ENCODE results near the gene SMIM22. TPM values are rescaled to one million over a fixed set of nuclear protein-coding genes. Genes with fewer than 3 reads are reported as not detected.
"Not testable (repeated sequence)": the region's sequence is repeated elsewhere in the genome, so short reads cannot be mapped to it uniquely, and the experiment has no call there.

The SMIM22 gene
- total and polyA plus RNA-seq, 7 experiments from 2014 or later = not detected

DNA sequence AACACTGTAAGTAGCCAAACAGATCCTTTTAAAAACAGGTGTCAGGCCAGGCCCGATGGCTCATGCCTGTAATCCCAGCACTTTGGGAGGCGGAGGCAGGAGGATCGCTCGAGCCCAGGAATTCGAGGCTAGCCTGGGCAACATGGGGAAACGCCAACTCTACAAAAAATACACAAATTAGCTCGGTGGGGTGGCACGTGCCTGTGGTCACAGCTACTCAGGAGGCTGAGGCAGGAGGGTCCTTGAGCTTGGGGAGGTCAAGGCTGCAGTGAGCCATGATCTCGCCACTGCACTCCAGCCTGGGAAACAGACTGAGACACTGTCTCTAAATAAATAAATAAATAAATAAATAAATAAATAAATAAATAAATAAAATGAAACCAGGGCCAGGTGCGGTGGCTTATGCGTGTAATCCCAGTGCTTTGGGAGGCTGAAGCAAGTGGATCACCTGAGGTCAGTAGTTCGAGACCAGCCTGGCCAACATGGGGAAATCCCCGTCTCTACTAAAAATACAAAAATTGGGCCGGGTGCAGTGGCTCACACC, 10.7 kb upstream of the SMIM22 start:
- H3K4me3 Mint-ChIP-seq; H3K4me1 ChIP-seq (ENCODE audit: control insufficient read depth in 2 of 2, insufficient read depth in 2 of 2, low read length in 2 of 2); intact Hi-C loops (cut with micrococcal nuclease); H3K27me3 ChIP-seq (ENCODE audit: control insufficient read depth in 2 of 2, insufficient read depth in 2 of 2, low read length in 2 of 2); H3K9me3 Mint-ChIP-seq; DNase-seq; POLR2A ChIA-PET; H3K4me1 Mint-ChIP-seq; CTCF ChIA-PET; ATAC-seq; H3K36me3 ChIP-seq (ENCODE audit: control insufficient read depth in 2 of 3, insufficient read depth in 3 of 3, low read length in 3 of 3); H3K36me3 Mint-ChIP-seq; H3K27me3 Mint-ChIP-seq; H3K9me3 ChIP-seq (ENCODE audit: control insufficient read depth in 2 of 3, low read length in 3 of 3); H3K27ac ChIP-seq (ENCODE audit: low read depth, low read length); H3K27ac Mint-ChIP-seq; H3K4me3 ChIP-seq (ENCODE audit: low read length): not testable (repeated sequence)

DNA sequence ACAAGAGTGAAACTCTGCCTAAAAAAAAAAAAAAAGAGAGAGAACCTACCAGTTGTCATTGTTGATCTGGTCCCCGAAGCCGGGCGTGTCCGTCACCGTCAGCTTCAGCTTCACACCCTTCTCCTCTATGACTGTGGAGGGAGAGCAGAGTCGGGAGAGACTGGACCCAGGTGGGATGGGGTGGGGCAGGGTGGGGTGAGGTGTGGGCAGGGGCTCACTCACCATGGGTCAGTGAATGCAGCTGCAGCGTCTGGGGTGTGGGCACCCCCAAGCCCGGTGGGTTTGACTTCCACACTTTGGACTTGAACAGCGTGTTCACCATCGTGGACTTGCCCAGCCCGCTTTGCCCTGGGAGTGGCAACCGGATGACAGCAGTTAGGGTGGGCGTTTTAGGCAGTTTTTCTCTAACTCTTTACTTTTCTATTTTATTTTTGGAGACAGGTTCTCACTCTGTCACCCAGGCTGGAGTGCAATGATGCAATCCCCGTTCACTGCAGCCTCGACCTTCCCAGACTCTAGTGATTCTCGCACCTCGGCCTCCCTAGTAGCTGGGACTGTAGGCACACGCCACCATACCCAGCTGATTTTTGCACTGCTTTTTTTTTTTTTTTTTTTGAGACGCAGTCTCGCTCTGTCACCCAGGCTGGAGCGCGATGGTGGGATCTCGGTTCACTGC, 9.3 kb upstream of the SMIM22 start:
- ATAC-seq (no peak), DNase-seq (no peak)
- ChIA-PET CTCF (interaction anchor here (0.6 kb wide), 1 partner anchor 74 kb away, joined by 3 read pairs; no protein-coding TSS in a partner anchor), POLR2A (no interaction called here)
- intact Hi-C loops (cut with micrococcal nuclease) = no loop called here
- Mint-ChIP-seq H3K4me3 (no peak overlapping the region), H3K27me3 (no peaks in the 10 kb centered on the region), H3K27ac (no peak overlapping the region), H3K9me3 (peaks cover 0 to 1% (median 0%) of the 10 kb centered on the region in 11 donors), H3K36me3 (no peaks in the 10 kb centered on the region), H3K4me1 (peaks cover 0 to 1% (median 0%) of the 10 kb centered on the region in 7 donors)
- no peak overlapping the region for H3K27ac ChIP-seq (ENCODE audit: low read depth, low read length)
- no peaks in the 10 kb centered on the region for H3K9me3 ChIP-seq (ENCODE audit: control insufficient read depth in 2 of 3, low read length in 3 of 3)
- H3K4me1 ChIP-seq (ENCODE audit: control insufficient read depth in 2 of 2, insufficient read depth in 2 of 2, low read length in 2 of 2) = no peaks in the 10 kb centered on the region
- no peak overlapping the region for H3K4me3 ChIP-seq (ENCODE audit: low read length)
- no peaks in the 10 kb centered on the region for H3K27me3 ChIP-seq (ENCODE audit: control insufficient read depth in 2 of 2, insufficient read depth in 2 of 2, low read length in 2 of 2)
- no peaks in the 10 kb centered on the region for H3K36me3 ChIP-seq (ENCODE audit: control insufficient read depth in 2 of 3, insufficient read depth in 3 of 3, low read length in 3 of 3)

DNA sequence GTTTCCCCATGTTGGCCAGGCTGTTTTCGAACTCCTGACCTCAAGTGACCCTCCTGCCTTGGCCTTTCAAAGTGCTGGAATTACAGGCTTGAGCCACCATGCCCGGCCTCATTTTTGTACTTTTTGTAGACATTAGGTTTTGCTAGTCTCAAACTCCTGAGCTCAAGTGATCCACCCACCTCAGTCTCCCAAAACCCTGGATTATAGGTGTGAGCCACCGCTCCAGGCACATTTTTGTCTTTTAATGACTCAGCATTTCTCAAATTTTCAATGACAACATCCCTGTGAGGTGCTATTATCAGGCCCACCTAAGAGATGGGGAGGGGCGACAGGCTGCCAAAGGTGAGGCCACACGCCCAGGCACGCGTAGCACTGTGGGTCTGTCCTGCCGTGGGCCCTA, 8.1 kb upstream of the SMIM22 start:
- DNase-seq = no peak
- ChIA-PET POLR2A (interaction anchor here (0.9 kb wide), 1 partner anchor 39 kb away, joined by 3 read pairs; no protein-coding TSS in a partner anchor), CTCF (no interaction called here)
- Mint-ChIP-seq H3K4me1 (peaks cover 0 to 1% (median 0%) of the 10 kb centered on the region in 7 donors), H3K27ac (no peak overlapping the region), H3K27me3 (no peaks in the 10 kb centered on the region), H3K9me3 (no peaks in the 10 kb centered on the region), H3K36me3 (no peaks in the 10 kb centered on the region), H3K4me3 (no peak overlapping the region)
- H3K4me1 ChIP-seq (ENCODE audit: control insufficient read depth in 2 of 2, insufficient read depth in 2 of 2, low read length in 2 of 2) = no peaks in the 10 kb centered on the region
- H3K4me3 ChIP-seq (ENCODE audit: low read length) = no peak overlapping the region
- H3K36me3 ChIP-seq (ENCODE audit: control insufficient read depth in 2 of 3, insufficient read depth in 3 of 3, low read length in 3 of 3) = no peaks in the 10 kb centered on the region
- no peaks in the 10 kb centered on the region for H3K27me3 ChIP-seq (ENCODE audit: control insufficient read depth in 2 of 2, insufficient read depth in 2 of 2, low read length in 2 of 2)
- H3K27ac ChIP-seq (ENCODE audit: low read depth, low read length) = no peak overlapping the region
- ATAC-seq = no peak
- no peaks in the 10 kb centered on the region for H3K9me3 ChIP-seq (ENCODE audit: control insufficient read depth in 2 of 3, low read length in 3 of 3)
- intact Hi-C loops (cut with micrococcal nuclease) = no loop called here

DNA sequence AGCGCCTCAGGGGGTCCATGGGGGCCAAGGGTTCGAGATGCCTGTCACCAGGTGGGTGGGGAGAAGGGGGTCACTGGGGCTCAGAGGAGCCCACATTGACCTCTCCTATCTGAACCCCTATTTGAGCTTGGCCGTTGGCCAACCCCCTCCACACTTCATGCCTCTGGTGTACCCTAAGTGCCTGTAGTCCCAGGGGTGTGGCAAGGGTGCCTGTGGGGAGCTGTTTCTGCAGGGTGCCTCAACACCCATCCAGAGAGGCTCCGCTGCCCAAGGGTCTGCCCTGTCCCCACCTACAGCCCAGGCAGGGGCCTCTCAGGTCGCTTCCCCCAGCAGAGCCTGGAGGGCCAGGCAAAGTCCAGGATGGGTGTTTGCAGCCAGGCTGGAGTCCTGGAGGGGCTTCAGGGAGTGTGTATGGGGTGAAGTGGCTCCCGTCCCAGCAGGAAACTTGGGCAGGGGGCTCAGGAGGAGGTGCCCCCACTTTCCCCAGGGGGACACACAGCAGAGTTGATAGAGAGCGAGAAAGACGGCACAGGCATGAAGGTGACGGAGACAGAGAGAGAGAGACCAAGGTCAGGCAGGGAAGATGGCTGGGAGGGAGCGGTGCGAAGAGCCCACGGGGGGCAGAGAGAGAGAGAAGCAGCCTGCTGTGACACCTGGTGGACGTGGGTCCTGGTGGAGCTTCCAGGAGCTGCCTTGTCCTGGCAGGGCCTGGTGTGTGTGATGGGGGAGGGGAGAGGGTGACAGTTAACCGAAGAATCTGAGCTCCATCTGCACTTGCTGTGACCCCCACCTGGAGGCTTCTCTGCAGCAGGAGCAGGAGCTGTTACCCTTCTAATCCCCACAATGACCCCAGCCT, 7.3 kb upstream of the SMIM22 start, which contains the start of gene SEPTIN12:
SEPTIN12 (minus strand) TSS at position 719 of the 856 bp plus-strand sequence; CDS start at position 19, 700 bp downstream.
- Mint-ChIP-seq H3K4me1 (peaks cover 0 to 1% (median 0%) of the 10 kb centered on the region in 7 donors), H3K4me3 (no peak within 1 kb of the TSS), H3K27ac (peak within 1 kb of the TSS in 1 of 9 donors; percentile 11), H3K9me3 (no peaks in the 10 kb centered on the region), H3K27me3 (no peaks in the 10 kb centered on the region), H3K36me3 (no peaks in the 10 kb centered on the region)
- ChIA-PET POLR2A (interaction anchor here (0.9 kb wide), 1 partner anchor 40 kb away, joined by 3 read pairs; no protein-coding TSS in a partner anchor), CTCF (no interaction called here)
- H3K4me3 ChIP-seq (ENCODE audit: low read length) = no peak within 1 kb of the TSS
- H3K27me3 ChIP-seq (ENCODE audit: control insufficient read depth in 2 of 2, insufficient read depth in 2 of 2, low read length in 2 of 2) = no peaks in the 10 kb centered on the region
- no peaks in the 10 kb centered on the region for H3K4me1 ChIP-seq (ENCODE audit: control insufficient read depth in 2 of 2, insufficient read depth in 2 of 2, low read length in 2 of 2)
- H3K9me3 ChIP-seq (ENCODE audit: control insufficient read depth in 2 of 3, low read length in 3 of 3) = no peaks in the 10 kb centered on the region
- intact Hi-C loops (cut with micrococcal nuclease) = no loop called here
- ATAC-seq (no peak), DNase-seq (no peak)
- no peak within 1 kb of the TSS for H3K27ac ChIP-seq (ENCODE audit: low read depth, low read length)
- no peaks in the 10 kb centered on the region for H3K36me3 ChIP-seq (ENCODE audit: control insufficient read depth in 2 of 3, insufficient read depth in 3 of 3, low read length in 3 of 3)

DNA sequence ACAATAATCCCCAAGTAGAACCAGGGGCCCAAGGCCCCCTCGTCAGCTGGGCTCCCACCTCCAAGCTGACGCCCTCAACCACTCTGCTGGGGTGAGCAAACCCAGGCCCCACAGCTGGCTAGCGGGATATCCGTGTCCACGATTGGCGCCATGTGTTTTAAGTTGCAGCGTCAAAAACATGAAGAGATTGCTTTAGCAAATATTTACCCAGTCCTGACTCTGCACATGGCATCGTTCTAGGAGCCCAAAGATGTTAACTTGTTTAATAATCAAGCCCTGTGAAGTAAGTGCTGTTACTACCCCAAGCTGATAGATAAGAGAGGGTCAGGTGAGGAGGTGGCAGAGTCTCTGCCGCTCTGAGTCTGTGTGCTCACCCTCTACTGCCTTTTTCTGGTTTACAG, 6.7 kb upstream of the SMIM22 start:
- Histone ChIP-seq H3K27ac (ENCODE audit: low read depth, low read length) (no peak overlapping the region), H3K9me3 (ENCODE audit: control insufficient read depth in 2 of 3, low read length in 3 of 3) (no peaks in the 10 kb centered on the region), H3K27me3 (ENCODE audit: control insufficient read depth in 2 of 2, insufficient read depth in 2 of 2, low read length in 2 of 2) (no peaks in the 10 kb centered on the region), H3K36me3 (ENCODE audit: control insufficient read depth in 2 of 3, insufficient read depth in 3 of 3, low read length in 3 of 3) (no peaks in the 10 kb centered on the region), H3K4me3 (ENCODE audit: low read length) (no peak overlapping the region), H3K4me1 (ENCODE audit: control insufficient read depth in 2 of 2, insufficient read depth in 2 of 2, low read length in 2 of 2) (no peaks in the 10 kb centered on the region)
- Mint-ChIP-seq H3K27me3 (no peaks in the 10 kb centered on the region), H3K4me3 (no peak overlapping the region), H3K9me3 (no peaks in the 10 kb centered on the region), H3K4me1 (peaks cover 0 to 1% (median 0%) of the 10 kb centered on the region in 7 donors), H3K36me3 (no peaks in the 10 kb centered on the region), H3K27ac (peak overlapping the region in 1 of 9 donors; percentile 11)
- ChIA-PET CTCF (no interaction called here), POLR2A (no interaction called here)
- no peak for ATAC-seq
- intact Hi-C loops (cut with micrococcal nuclease) = no loop called here
- DNase-seq = no peak

DNA sequence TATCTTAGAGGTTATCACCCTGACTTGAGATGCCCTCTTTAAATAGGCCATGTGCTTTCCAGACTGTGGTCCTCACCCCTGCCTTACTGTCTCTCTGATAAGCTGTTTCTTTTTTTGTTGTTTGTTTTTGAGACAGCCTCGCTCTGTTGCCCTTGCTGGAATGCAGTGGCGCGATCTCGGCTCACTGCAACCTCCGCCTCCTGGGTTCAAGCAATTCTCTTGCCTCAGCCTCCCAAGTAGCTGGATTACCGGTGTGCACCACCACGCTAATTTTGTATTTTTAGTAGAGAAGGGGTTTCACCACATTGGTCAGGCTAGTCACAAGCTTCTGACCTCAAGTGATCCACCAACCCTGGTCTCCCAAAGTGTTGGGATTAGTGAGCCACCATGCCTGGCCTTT, 6.3 kb upstream of the SMIM22 start:
- Mint-ChIP-seq H3K9me3 (no peaks in the 10 kb centered on the region), H3K4me1 (peaks cover 0 to 1% (median 0%) of the 10 kb centered on the region in 7 donors), H3K27ac (peak overlapping the region in 1 of 9 donors; percentile 11), H3K36me3 (no peaks in the 10 kb centered on the region), H3K4me3 (no peak overlapping the region), H3K27me3 (no peaks in the 10 kb centered on the region)
- no peaks in the 10 kb centered on the region for H3K4me1 ChIP-seq (ENCODE audit: control insufficient read depth in 2 of 2, insufficient read depth in 2 of 2, low read length in 2 of 2)
- no peaks in the 10 kb centered on the region for H3K27me3 ChIP-seq (ENCODE audit: control insufficient read depth in 2 of 2, insufficient read depth in 2 of 2, low read length in 2 of 2)
- H3K4me3 ChIP-seq (ENCODE audit: low read length) = no peak overlapping the region
- ChIA-PET POLR2A (no interaction called here), CTCF (no interaction called here)
- no peaks in the 10 kb centered on the region for H3K36me3 ChIP-seq (ENCODE audit: control insufficient read depth in 2 of 3, insufficient read depth in 3 of 3, low read length in 3 of 3)
- DNase-seq (no peak), ATAC-seq (no peak)
- intact Hi-C loops (cut with micrococcal nuclease) = no loop called here
- H3K27ac ChIP-seq (ENCODE audit: low read depth, low read length) = no peak overlapping the region
- H3K9me3 ChIP-seq (ENCODE audit: control insufficient read depth in 2 of 3, low read length in 3 of 3) = no peaks in the 10 kb centered on the region
